NCI-H187 (cell line): ENCODE results near the gene LUZP1.

Source experiments
- DNase-seq, 2 experiments: peaks; one replicate each; lab custom pipeline; 2025; lab: John Stamatoyannopoulos, UW

LUZP1 gene

GRCh38 chr1:23116921-23117699 is 51.5 kb downstream of the LUZP1 start:
- DNase-seq = no peak

DNA sequence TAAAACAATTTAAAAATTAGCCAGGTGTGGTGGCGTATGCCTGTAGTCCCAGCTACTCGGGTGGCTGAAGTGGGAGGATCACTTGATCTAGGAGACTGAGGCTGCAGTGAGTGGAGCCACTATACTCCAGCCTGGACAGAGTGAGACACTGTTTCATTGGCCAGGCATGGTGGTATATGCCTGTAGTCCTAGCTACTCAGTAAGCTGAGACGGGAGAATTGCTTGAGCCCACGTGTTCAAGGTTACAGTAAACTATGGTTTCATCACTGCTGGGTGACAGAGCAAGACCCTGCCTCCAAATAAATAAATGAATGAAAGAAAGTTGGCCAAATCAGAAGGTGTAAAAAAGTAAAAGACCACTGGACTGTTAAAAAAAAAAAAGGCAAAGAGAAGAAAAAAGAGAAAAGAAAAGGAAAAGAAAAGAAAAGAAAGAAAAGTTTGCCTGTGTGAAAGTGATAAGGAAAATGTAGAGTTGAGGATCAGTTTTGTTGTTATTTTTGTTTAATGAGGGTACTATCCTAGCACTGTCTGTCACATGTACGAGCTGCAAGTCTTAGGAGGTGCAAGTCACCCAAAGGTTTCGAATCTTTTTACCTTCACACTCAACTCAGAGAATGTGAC is 52.3 kb downstream of the LUZP1 start:
- no peak for DNase-seq

- DNase-seq = no peak
These were observed 54.1 kb downstream of the LUZP1 start for GRCh38 chr1:23114424-23115079.

GRCh38 chr1:23111600-23112535 is 56.8 kb downstream of the LUZP1 start:
- no peak for DNase-seq

DNA sequence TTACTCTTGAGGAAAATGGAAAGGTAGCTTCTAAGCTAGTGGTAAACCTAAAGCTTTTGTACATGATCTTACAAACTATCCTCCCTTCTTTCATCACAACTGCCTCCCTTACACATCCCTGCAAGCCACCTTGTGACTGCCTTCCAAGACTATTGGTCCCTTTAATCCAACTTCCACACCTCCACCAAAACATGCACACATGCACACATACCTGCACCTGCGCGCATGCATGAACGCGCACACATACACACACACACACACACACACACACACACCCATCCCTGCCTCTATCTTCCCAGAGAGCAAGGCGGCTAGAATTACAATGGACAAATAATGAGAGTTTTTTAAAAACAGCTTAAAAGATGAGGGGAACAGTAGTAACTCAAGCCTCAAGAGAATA is 58.3 kb downstream of the LUZP1 start:
- no peak for DNase-seq

DNA sequence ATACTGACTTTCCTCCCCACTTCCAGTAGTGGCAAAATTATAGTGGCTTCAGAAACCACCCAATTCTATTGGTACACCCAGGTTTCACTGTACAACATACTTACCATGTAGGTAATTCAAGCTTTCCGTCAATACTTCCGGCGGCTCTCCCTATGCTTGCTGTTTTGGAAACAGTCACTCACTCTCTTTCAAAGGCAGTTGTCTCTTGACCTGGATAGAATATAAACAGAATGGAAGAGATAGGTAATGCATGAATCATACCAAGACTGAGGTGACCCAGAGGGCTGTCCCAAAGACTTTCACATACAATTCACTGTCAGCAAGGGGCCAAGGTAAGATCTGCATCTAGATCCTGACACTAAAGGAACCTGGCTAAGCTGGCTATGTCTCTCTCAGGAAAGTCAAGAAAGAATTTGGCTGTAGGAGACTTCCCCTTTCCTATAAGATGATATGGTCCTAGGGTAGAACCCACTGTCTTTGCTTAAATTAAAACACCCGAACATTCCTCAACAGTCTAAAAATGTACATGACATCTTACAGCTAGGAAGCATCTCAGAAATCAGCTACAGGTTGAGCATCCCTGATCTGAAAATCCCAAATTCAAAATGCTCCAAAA is 59.6 kb downstream of the LUZP1 start:
- no peak for DNase-seq

GRCh38 chr1:23103001-23103889 is 65.4 kb downstream of the LUZP1 start:
- no peak for DNase-seq

DNA sequence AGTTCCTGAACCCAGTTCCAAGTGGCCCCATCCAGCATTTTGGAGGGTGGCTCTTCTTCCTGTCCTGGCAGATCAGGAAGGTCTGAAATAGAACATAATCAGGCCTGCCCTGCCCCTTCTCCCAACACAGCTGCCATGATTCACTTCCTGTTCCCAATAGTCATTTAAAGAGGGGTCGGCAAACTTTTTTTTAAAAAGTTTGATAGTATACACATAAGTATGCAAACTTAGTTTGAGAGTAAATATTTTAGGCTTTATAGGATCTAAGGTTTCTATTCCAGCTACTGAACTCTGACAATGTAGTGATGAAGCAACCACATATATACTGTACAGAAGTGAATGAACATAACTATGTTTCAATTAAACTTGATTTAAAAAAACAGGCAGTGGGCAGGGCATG is 66.4 kb downstream of the LUZP1 start:
- no peak for DNase-seq

DNA sequence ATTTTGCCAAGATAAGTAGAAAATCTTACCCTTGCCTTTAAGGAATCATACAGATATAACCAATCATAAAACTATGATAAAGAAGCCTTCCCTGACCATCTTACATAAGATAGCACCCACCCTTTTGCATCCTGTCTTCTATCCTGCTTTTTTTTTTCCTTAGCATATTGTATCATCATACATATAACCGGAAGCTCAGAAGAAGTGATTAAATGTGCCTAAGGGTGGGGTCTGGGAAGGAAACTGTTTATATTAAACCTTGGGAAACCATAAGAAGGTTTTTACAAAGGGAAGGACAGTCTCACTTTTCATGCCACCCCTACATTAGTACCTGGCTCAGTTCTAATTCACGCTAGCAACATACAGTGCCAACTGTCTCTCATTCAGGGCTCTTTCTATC is 66.8 kb downstream of the LUZP1 start:
- no peak for DNase-seq

- DNase-seq = no peak
These were observed 67.4 kb downstream of the LUZP1 start for GRCh38 chr1:23101101-23101827.

DNA sequence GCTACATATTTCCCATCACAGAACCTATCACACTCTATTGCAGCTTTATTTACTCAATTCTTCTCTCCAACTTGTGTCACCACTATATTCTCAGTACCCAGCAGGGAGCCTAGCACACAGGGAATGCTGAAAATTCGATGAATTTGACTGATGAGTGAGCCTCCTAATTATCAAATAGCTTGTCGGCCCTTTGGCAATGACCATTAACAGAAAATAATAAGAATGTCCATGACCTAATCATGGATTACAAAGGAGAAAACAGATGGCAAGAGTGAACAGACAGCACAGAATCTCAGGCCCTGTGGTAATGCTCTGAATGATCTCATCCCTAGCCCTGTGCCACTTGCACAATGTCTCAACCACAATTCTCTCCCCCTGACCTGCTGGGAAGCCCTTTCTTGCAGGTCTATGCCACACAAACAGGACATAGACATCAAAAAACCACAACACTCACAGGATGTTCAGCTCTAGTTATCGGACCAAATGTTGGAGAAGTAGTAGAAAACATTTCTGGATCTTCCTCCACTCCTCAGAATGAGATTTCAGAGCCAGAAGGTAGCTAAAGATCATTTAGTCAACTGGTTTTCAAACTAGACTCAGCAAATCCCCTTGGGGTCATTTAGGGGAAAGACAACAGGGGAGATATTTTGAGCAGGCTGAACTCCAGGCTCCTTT is 68.4 kb downstream of the LUZP1 start:
- no peak for DNase-seq

DNA sequence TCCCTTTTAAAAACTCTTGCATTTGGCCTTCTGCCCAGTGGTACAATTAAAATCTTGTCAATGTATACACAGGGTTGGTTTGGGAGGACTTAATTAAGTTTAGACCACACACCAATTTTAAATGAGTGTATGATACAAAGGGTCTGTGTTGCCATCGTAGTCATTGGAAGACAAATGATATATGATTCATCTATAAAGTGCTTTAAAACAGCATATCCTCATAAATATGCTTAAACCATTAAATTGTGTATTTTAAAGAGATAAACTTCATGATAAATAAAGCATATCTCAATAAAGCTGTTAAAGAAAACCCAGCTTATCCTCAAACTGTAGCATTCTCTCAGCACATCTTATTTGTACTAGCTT is 69.5 kb downstream of the LUZP1 start:
- DNase-seq = no peak

GRCh38 chr1:23098463-23099170 is 70.0 kb downstream of the LUZP1 start:
- peak; percentile 15 to 25 for DNase-seq

GRCh38 chr1:23097316-23097715 is 71.3 kb downstream of the LUZP1 start:
- no peak for DNase-seq

- DNase-seq = no peak
These were observed 76.2 kb downstream of the LUZP1 start for GRCh38 chr1:23092447-23092846.

DNA sequence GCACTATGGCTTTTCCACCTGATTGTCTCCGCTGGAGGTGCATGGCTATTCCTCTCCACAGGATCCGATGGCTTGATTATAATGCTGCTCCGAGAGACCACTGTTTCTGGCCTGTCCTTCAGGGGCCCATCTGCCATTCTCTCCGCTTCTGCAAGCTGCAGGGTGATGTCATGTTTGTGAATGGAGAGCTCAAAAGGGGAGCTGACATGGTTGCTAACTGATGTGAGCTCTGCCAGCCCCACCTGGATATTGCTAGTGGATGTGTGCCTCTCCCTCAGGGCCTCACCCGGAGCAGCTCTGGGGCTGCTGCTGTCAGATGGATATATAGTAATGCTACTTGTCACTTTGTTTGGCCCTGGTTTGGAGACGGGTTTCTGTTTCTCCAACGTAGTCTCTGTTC is 77.1 kb downstream of the LUZP1 start:
- no peak for DNase-seq

DNA sequence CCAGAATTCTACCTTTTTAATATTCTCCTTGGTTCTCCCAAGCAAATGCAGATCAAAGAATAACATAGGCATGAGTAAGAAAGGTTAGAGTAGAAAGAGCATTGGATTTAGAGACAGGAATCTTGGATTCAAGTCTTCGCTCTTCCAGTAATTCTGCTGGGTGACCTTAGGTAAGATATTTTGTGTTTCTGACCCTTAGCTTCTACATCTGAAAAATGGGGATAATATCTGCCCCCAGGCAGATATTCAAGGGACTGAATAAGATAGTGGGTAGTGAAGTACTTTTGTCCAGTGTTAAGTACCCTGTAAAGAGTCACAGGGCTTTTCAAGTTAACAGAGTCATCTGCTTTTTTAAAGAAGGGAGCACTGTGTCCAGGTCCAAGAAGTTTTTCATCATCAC is 78.6 kb downstream of the LUZP1 start:
- no peak for DNase-seq

DNA sequence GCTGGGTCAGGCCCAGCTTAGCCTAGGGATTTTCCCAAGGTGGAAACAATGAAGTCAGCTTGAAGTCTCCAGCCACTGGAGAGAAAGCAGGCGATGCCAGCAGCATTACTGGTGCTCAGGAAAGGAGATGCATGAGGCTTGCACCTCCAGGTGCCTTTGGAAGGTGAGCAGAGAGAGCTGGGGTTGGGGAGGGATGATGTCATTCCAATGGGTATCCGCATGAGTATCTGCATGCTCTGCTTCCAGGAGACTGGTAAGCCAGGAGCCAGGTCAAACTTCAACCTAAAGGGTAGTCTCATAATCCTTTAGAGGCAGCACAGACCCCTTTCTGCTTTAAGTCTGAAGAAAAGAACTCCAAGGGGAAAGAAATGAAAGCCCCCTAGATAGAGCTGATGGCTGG is 80.6 kb downstream of the LUZP1 start:
- DNase-seq = no peak

DNA sequence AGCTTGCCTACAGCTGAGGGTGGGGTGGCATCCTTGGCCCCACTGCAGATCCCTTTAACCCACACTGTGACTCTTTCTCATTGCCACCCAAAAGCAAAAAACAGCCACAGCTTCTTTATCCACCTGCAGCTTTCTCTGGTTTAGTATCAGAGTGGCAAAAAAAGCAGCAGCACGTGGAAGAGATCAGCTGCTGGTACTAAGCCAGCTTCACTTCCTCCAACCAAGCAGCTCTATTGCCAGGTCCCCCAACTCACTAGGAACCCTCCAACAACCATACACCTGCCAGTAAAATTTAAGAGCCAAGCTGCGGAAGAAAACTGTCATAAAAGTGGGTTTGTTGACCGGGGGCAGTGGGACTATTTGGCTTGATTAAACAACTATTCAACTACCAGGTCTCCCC is 83.0 kb downstream of the LUZP1 start:
- no peak for DNase-seq
